ENCODE results near the gene B3GAT3. TPM values are rescaled to one million over a fixed set of nuclear protein-coding genes. Genes with fewer than 3 reads are reported as not detected.
"Not testable (repeated sequence)": the region's sequence is repeated elsewhere in the genome, so short reads cannot be mapped to it uniquely, and the experiment has no call there.

B3GAT3 gene
- total and polyA plus RNA-seq, 12 donors, result 5.9 to 83.3 (median 35.6) TPM

DNA sequence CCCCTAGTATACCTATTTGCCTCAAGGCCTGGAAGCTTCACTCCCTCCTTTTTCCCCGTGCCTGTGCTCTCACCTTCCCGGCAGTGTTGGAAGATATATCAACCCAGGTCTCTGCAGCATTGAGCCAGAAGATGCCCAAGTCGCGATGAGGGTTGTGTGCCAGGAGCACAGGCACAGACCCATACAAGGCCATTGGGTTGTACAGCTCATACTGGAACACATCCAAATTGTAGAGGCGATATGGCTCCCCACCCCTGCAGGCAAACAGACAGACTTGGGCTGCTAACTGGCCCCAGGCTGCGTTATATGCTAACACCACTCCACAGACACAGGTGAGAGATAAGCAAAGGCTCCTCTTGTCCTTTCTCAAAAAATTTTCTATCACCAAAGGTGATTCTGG, 10.7 kb upstream of the B3GAT3 start:
- H3K27ac ChIP-seq, result no peak overlapping the region
- H3K9me3 ChIP-seq (replicated peaks in 1 of 3), result no peaks in the 10 kb centered on the region
- intact Hi-C loops (cut with DNase I), result no loop called here
- DNase-seq, result peak in 2 of 7 donors; percentile 29 to 75
- H3K4me3 ChIP-seq, result no peak overlapping the region
- peaks cover 0 to 100% of the 10 kb centered on the region in 2 donors for H3K36me3 ChIP-seq (replicated peaks in 1 of 2)
- H3K27me3 ChIP-seq, result no peaks in the 10 kb centered on the region
- 47 to 80% (median 55%) methylated on average over 2 to 6 of the region's 6 CpGs for WGBS, 4 donors
- TF ChIP-seq POLR2A (IDR thresholded peaks at IDR 0.05), result no peak
- TF ChIP-seq, protein P1, sequence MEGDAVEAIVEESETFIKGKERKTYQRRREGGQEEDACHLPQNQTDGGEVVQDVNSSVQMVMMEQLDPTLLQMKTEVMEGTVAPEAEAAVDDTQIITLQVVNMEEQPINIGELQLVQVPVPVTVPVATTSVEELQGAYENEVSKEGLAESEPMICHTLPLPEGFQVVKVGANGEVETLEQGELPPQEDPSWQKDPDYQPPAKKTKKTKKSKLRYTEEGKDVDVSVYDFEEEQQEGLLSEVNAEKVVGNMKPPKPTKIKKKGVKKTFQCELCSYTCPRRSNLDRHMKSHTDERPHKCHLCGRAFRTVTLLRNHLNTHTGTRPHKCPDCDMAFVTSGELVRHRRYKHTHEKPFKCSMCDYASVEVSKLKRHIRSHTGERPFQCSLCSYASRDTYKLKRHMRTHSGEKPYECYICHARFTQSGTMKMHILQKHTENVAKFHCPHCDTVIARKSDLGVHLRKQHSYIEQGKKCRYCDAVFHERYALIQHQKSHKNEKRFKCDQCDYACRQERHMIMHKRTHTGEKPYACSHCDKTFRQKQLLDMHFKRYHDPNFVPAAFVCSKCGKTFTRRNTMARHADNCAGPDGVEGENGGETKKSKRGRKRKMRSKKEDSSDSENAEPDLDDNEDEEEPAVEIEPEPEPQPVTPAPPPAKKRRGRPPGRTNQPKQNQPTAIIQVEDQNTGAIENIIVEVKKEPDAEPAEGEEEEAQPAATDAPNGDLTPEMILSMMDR (IDR thresholded peaks at IDR 0.05), result no peak
- H3K4me1 ChIP-seq (replicated peaks in 1 of 2), result no peaks in the 10 kb centered on the region

DNA sequence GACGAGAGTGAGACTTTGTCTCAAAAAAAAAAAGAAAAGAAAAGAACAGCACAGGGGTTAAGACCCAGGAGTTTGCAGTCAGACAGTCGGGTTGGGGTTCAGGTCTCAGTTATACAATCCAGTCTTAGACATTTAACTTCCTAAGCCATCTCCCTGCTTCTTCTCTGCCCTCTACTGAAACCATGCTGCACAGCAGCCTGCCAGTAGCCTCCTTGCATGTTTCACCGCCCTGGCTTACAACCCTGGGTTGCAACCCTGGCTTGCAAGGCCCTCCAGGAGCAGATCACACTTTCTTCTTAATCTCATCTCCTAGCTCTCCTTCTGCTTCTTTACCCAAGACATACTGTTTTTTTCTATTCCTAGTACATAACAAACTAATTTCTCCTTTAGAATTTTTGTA, 5.9 kb upstream of the B3GAT3 start:
- WGBS, 4 donors, result 85 to 93% (median 87%) methylated on average over 3 of the region's 3 CpGs
- H3K4me3 ChIP-seq, result no peak overlapping the region
- peaks cover 0 to under 1% of the 10 kb centered on the region in 2 donors for H3K4me1 ChIP-seq (replicated peaks in 1 of 2)
- TF ChIP-seq POLR2A (IDR thresholded peaks at IDR 0.05), result no peak
- TF ChIP-seq, protein P1 (IDR thresholded peaks at IDR 0.05), result no peak
- H3K9me3 ChIP-seq (replicated peaks in 1 of 3), result no peaks in the 10 kb centered on the region
- intact Hi-C loops (cut with DNase I), result no loop called here
- no peak overlapping the region for H3K27ac ChIP-seq
- H3K36me3 ChIP-seq (replicated peaks in 1 of 2), result peaks cover 0 to 78% of the 10 kb centered on the region in 2 donors
- H3K27me3 ChIP-seq, result no peaks in the 10 kb centered on the region
- DNase-seq, result no peak

DNA sequence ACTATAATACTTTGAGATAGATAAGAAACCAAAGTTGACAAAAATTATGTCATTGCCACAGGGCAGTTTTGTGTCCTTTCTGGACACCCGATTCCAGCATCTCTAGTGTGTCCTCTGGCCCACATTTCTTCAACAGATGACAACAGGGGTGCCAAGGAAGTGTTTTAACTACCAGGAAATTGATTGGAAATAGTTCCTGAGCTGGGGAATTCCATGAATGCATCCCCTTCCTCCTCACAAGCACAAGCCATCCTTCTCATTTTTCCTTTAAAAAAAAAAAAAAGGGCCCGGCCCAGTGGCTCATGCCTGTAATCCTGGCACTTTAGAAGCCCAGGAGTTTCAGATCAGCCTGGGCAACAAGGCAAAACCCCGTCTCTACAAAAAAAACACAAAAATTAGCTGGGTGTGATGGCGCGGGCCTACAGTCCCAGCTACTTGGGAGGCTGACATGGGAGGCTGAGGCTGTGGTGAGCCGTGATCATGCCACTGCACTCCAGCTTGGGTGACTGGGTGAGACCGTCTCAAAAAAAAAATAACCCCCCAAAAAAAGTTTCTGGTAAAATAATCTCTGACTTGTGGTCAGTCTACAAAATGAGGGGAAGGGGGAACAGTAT, 797 bp upstream of the B3GAT3 start:
- H3K36me3 ChIP-seq (replicated peaks in 1 of 2), result peaks cover 0 to 27% of the 10 kb centered on the region in 2 donors
- H3K9me3 ChIP-seq (replicated peaks in 1 of 3), result no peaks in the 10 kb centered on the region
- no peak for DNase-seq
- intact Hi-C loops (cut with DNase I), result no loop called here
- WGBS, 4 donors, result 85 to 90% (median 87%) methylated on average over 7 of the region's 7 CpGs
- peak overlapping the region in 2 of 4 donors; percentile 18 to 87 for H3K4me3 ChIP-seq
- TF ChIP-seq, protein P1 (IDR thresholded peaks at IDR 0.05), result no peak
- no peak for TF ChIP-seq POLR2A (IDR thresholded peaks at IDR 0.05)
- peaks cover 0 to 18% of the 10 kb centered on the region in 2 donors for H3K4me1 ChIP-seq (replicated peaks in 1 of 2)
- H3K27me3 ChIP-seq, result no peaks in the 10 kb centered on the region
- peak overlapping the region; percentile 61 to 96 (median 85) for H3K27ac ChIP-seq

DNA sequence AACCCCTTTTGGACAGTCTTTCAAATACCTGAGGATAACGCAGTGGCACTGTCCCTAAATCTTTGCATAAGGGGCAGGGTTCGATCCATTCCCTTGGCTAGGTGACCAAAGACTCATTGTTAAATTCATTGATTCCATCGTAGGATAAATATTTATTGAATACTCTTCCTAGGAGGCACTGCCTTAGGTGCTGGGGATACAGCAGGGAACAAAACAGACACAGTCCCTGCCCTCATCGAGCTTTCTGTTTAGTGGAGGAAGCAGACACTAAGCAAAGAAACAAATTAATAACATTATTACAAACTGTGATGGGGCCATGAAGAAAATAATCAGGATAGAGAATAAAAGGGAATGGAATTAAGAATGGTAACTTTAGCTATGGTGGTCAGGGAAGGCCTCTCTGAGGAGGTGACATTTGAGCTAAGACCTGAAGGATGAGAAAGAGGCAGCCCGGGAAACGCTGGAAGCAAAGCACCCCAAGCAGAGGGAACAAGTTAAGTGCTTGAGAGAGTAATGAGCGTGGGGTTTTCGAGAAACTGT, 689 bp downstream of the B3GAT3 start:
- Histone ChIP-seq H3K27ac (peak overlapping the region; percentile 40 to 96 (median 85)), H3K9me3 (replicated peaks in 1 of 3) (no peaks in the 10 kb centered on the region), H3K4me3 (peak overlapping the region; percentile 40 to 87 (median 50)), H3K4me1 (replicated peaks in 1 of 2) (peaks cover 0 to 18% of the 10 kb centered on the region in 2 donors), H3K36me3 (replicated peaks in 1 of 2) (peaks cover 0 to 27% of the 10 kb centered on the region in 2 donors), H3K27me3 (no peaks in the 10 kb centered on the region)
- 32 to 35% (median 34%) methylated on average over 8 of the region's 8 CpGs for WGBS, 4 donors
- no peak for TF ChIP-seq POLR2A (IDR thresholded peaks at IDR 0.05)
- TF ChIP-seq, protein P1 (IDR thresholded peaks at IDR 0.05), result no peak
- intact Hi-C loops (cut with DNase I), result no loop called here
- DNase-seq, result no peak

DNA sequence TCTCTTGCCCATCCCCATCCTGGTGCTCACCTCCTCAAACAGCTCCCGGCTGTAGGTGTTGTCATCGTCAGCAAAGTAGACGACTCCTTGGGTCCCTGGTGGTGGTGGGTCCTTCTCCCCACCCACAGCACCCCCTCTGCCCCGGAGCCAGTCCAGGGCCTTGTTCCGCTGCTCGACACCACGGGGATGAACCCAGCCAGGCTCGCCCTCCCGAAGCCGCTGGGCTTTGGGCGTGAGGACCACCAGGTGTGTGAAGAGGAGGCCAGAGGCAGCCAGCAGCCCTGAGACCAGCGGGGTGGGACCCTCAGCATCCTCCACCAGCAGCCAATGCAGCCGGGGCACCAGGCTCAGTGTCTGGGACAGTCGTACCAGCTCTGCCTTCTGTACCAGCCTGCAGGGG, 4.8 kb downstream of the B3GAT3 start:
- intact Hi-C loops (cut with DNase I); DNase-seq; H3K27ac ChIP-seq; H3K4me3 ChIP-seq; H3K27me3 ChIP-seq; H3K9me3 ChIP-seq (replicated peaks in 1 of 3): not testable (repeated sequence)
- WGBS, 4 donors, result 91 to 94% (median 92%) methylated on average over 3 to 13 of the region's 14 CpGs; no CpG with 5 or more reads in 1 of the 4 donors
- Histone ChIP-seq H3K36me3 (replicated peaks in 1 of 2) (peaks cover 0 to 25% of the 10 kb centered on the region in 2 donors), H3K4me1 (replicated peaks in 1 of 2) (peaks cover 0 to 17% of the 10 kb centered on the region in 2 donors)
